Measurements from ENCODE around the gene CPEB4. TPM values are rescaled to one million over a fixed set of nuclear protein-coding genes. Genes with fewer than 3 reads are reported as not detected.

Gene CPEB4
- total and polyA plus RNA-seq, 9 of the 15 experiments (the other 6 are each of a cell fraction or from before 2014, with no cell fraction given) = 7.4 to 21.3 (median 12.4) TPM

- intact Hi-C loops (cut with micrococcal nuclease) (no loop called here), in situ Hi-C loops (cut with MboI) (loop anchor here (10.0 kb wide), 1 partner anchor 1434 kb away; the partner anchor contains the start of gene DRD1)
- Histone ChIP-seq H3K9me1 (ENCODE audit: control insufficient read depth, insufficient read depth, low read length) (no peaks in the 10 kb centered on the region), H3K4me1 (replicated peaks in 1 of 2; ENCODE audit: control insufficient read depth in 2 of 2, insufficient read depth in 2 of 2, low read length in 2 of 2) (no peaks in the 10 kb centered on the region), H3K4me3 (no peak overlapping the region), H3K27me3 (ENCODE audit: control insufficient read depth in 2 of 2, insufficient read depth in 2 of 2, low read length in 2 of 2) (no peaks in the 10 kb centered on the region), H3K9me3 (replicated peaks; ENCODE audit: control insufficient read depth, insufficient read depth, low read depth, low read length) (no peaks in the 10 kb centered on the region), H3K9ac (ENCODE audit: insufficient read depth in 1 of 2, low read depth in 2 of 2, low read length in 2 of 2) (no peak overlapping the region), H2AFZ (ENCODE audit: low read depth, low read length) (no peak overlapping the region), H3K79me2 (ENCODE audit: control insufficient read depth, insufficient read depth, low read length) (no peaks in the 10 kb centered on the region), H3K27ac (ENCODE audit: extremely low read depth, low read depth, low read length) (no peak overlapping the region), H4K20me1 (replicated peaks; ENCODE audit: control insufficient read depth, insufficient read depth, low read length) (no peaks in the 10 kb centered on the region), H3K4me2 (ENCODE audit: insufficient read depth, low read length) (no peak overlapping the region), H3K36me3 (ENCODE audit: control insufficient read depth, insufficient read depth, low read length) (no peaks in the 10 kb centered on the region)
- no TSS peak for BruUV-seq (replicated peaks)
- FAIRE-seq (no peak), ATAC-seq (no peak), DNase-seq (ENCODE audit: extremely low read depth in 1 of 4, low spot score in 3 of 4) (no peak)
- ChIA-PET POLR2A (interaction anchor here (0.7 kb wide), 1 partner anchor 16 kb away, joined by 4 read pairs; no protein-coding TSS in a partner anchor), CTCF (ENCODE audit: low intra/inter-chr PET ratio) (no interaction called here)
- 0% methylated on average over 1 of the region's 1 CpG for whole genome bisulfite sequencing (ENCODE audit: insufficient coverage, low coverage, missing lambda C conversion rate)
- TF ChIP-seq ATF7 (IDR thresholded peaks at IDR 0.05) = no peak
- no peak for TF ChIP-seq GTF2B (IDR thresholded peaks at IDR 0.05; ENCODE audit: extremely low read depth, insufficient read length)
- no peak for TF ChIP-seq ZNF511 (CRISPR knock-in tag; IDR thresholded peaks at IDR 0.05)
- TF ChIP-seq FOSL1 (tag; conservative IDR thresholded peaks at IDR 0.05) = no peak
- TF ChIP-seq ZBED1 (IDR thresholded peaks at IDR 0.05) = no peak
- no peak for TF ChIP-seq KAT2B (IDR thresholded peaks at IDR 0.05; ENCODE audit: low read depth, low read length)
- no peak for TF ChIP-seq TAF15 (IDR thresholded peaks at IDR 0.05; ENCODE audit: low read depth, low read length)
- no peak for TF ChIP-seq KLF13 (tag; IDR thresholded peaks at IDR 0.05; ENCODE audit: borderline replicate concordance, low read depth)
- no peak for TF ChIP-seq ZNF695 (CRISPR knock-in tag; IDR thresholded peaks at IDR 0.05)
- TF ChIP-seq MXD1 (CRISPR knock-in tag; IDR thresholded peaks at IDR 0.05; ENCODE audit: borderline replicate concordance, poor library complexity, severe bottlenecking) = no peak
- TF ChIP-seq MLLT1 (IDR thresholded peaks at IDR 0.05) = no peak
- no peak for TF ChIP-seq SMARCC2 (IDR thresholded peaks at IDR 0.05; ENCODE audit: low read depth)
- no peak for TF ChIP-seq KAT8 (IDR thresholded peaks at IDR 0.05; ENCODE audit: low read depth)
- no peak for TF ChIP-seq PHTF2 (CRISPR knock-in tag; IDR thresholded peaks at IDR 0.05)
- TF ChIP-seq ZNF263 (CRISPR knock-in tag; IDR thresholded peaks at IDR 0.05; ENCODE audit: borderline replicate concordance) = no peak
- no peak for TF ChIP-seq SMAD1 (IDR thresholded peaks at IDR 0.05; ENCODE audit: low read depth, low read length, partially characterized antibody)
- TF ChIP-seq ZKSCAN3 (CRISPR knock-in tag; IDR thresholded peaks at IDR 0.05) = no peak
- TF ChIP-seq ZNF668 (CRISPR knock-in tag; IDR thresholded peaks at IDR 0.05) = no peak
- TF ChIP-seq CHAMP1 (IDR thresholded peaks at IDR 0.05) = no peak
Observed at GRCh38 chr5:174010365-174010764, 122.2 kb downstream of the CPEB4 start.
